HG03280 (cell line): ENCODE results near the gene PLEKHG3.

Source experiments
- ATAC-seq: cut with Tn5 transposase; IDR thresholded peaks from one replicate; pipeline ENCODE4 v1.9.1; 2021; ENCODE audit warnings: mild to moderate bottlenecking, moderate library complexity; ENCODE audit not compliant: unreplicated experiment

Gene PLEKHG3

GRCh38 chr14:64725879-64726584 lies 21.8 kb downstream of the PLEKHG3 start:
- ATAC-seq, result no peak

DNA sequence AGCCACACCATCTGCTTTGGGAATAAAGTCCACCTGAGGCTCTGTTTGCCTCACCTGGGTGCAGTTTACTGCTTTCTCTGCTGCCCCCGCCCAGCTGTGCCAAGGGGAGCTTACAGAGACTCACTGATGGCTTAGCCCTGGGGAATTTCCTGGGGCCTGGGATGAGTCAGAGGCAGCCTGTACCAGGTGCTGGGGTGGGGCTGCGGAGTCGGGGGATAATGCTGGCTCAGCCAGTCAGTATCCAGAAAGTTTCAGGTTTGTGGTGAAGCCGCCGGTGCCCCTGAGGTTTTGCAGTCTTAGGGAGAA lies 22.3 kb downstream of the PLEKHG3 start:
- no peak for ATAC-seq

- no peak for ATAC-seq
These were observed 23.4 kb downstream of the PLEKHG3 start for GRCh38 chr14:64727551-64728071.

GRCh38 chr14:64728106-64728505 lies 23.9 kb downstream of the PLEKHG3 start:
- no peak for ATAC-seq

DNA sequence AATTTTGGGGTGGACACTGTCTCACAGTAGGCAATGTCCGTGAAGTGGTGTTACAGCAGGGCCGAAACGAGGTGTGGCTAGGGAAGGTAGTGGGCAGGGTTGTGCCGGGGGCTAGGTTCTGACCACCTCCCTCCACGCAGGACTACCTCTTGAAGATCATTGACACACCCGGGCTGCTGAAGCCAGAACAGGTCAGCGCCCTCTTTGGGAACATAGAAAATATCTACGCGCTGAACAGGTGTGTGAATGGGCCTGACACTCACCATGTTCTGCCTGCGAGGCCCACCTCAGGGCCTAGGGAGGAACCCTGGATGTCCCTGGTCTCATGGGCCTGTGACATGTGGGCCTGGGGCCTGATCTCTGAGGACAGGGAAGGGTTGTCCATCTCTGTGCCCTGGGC lies 24.6 kb downstream of the PLEKHG3 start:
- ATAC-seq, result no peak

DNA sequence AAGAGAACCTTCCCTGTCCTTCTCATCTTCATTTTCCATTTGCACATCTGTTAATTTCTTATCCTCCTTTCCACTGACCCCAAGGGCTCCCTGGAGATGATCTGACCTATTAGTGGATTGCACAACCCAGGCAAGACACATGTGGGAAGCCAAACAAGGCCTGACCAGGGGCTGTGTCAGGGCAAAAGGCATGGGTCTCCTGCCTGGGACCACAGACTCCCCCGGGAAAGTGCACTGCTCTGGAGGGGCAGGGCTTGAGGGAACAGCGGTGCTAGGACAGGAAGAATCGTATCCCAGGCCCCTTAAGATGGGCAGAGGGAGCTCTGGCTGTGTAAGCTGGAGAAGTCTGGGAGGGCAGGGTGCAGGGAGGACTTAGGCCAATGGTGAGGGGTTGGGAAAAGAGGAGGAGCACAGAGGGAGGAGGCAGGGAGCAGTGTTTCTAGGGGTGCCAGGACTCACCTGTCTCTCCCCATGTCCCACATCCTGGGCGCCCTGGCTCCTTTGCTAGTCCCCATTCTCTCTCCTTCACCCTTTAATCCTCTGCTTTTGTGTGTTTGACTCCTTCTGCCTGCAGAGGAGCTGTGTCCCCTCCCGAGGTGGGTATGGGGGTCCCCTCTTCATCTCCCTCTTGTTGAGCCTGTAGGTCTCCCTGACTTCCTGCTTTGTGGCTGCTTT lies 25.3 kb downstream of the PLEKHG3 start:
- no peak for ATAC-seq

DNA sequence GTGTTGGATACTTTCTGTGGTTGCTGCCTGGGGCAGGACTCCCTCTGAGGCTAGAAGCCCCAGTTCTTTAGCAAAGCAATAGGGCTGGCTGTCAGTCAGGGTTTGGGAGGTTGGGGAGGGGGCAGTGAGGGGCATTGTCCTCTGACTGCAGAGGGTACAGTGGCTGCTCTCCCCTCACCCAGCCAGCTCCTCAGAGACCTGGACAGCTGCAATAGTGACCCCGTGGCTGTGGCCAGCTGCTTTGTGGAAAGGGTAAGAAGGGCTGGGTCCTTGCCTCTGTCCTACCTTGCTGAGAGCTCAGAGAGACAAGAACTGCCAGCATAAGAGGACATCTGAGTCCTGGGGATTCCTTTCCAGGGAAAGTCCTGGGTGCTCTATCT lies 25.8 kb downstream of the PLEKHG3 start:
- no peak for ATAC-seq

GRCh38 chr14:64730681-64731080 lies 26.5 kb downstream of the PLEKHG3 start:
- ATAC-seq, result no peak

DNA sequence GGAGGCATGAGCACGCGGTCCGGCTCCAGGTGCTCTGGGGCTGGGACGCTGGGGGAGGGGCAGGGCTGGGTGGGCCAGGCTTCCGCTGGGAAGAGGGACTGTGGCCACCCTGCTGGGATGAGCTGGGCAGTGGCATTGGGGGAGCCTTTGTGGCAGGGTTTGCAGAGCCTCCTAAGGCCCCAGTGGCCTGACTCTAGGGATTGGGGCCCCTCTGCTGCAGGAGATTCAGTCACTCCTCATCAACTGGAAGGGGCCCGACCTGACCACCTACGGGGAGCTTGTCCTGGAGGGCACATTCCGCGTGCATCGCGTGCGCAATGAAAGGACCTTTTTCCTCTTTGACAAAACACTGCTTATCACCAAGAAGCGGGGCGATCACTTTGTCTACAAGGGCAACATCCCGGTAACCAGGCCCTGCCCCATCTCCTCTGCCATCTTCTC lies 26.9 kb downstream of the PLEKHG3 start:
- ATAC-seq, result no peak

DNA sequence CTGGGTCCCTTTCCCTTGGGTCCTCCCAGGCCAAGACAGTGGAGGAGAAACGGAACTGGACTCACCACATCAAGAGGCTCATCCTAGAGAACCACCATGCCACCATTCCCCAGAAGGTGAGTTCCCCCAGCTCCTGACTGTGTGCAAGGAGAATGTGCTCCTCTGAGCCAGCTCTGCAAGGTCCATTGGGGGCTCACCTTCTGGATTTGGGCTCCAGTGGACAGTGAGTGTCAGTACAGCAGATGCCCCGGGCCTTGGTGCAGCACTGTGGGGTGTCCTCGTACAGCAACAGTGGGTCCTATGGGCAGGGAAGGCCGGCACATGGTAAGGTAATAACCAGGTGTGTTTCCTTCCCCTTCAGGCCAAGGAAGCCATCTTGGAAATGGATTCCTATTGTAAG lies 27.8 kb downstream of the PLEKHG3 start:
- ATAC-seq, result no peak

DNA sequence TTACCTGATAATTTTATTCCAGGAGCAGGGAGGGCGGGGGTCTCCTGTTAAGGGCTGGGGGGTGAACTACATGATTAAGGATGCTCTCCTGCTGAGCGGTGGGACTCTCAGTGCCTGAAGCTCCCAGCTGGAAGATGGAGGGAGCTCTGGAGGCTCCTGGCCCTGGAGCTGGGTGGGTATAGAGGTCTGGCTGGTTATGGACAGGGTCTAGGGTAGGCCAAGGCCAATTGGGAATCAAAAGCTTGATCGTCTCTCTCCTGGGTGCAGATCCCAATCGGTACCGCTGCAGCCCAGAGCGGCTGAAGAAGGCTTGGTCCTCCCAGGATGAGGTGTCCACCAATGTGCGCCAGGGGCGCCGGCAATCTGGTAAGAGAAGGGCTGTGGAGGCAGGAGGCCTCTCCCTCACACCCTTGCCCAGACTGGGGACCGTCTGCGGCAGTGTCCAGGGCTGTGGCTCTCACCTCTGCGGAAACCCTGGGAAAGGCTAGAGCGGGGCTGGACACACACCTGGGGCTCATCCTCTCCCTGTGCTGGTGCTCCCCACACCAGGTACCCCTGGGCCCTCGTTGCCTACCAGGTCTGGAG lies 28.4 kb downstream of the PLEKHG3 start:
- no peak for ATAC-seq

DNA sequence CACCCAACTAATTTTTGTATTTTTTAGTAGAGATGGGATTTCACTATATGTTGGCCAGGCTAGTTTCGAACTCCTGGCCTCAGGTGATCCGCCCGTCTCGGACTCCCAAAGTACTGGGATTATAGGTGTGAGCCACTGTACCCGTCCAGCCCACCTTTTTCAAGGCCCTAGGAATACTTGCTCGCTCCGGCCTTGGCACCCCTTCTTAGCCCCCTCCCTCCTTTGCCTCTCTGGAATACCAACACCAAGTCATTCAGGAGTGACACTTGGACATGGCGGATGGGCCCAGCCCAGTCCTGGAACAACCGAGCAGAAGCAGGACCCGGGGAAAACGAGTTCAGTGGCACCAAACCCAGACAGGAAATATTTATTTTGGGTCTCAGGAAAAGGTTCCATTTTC lies 29.1 kb downstream of the PLEKHG3 start:
- no peak for ATAC-seq

DNA sequence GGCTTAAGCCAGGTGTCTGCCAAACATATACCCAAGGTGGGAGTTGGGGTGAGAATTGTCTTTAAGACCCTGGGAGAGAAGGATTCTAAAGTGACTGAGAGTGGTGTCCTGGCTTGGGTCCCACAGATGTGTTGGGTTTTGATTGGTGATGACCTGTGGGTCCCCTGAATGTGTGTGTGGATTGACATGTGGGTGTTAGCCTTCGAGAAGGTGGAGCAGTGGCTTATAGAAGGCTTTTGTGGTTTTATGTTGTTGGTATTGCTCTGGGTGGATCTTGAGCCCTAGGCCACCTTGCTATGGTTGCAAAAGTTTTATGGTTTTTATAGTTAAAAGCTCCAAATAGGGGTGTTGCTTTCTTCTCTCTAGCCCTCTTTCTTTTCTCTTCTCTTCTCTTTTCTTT lies 29.7 kb downstream of the PLEKHG3 start:
- no peak for ATAC-seq

- ATAC-seq, result no peak
These were observed 30.8 kb downstream of the PLEKHG3 start for GRCh38 chr14:64734990-64735389.

DNA sequence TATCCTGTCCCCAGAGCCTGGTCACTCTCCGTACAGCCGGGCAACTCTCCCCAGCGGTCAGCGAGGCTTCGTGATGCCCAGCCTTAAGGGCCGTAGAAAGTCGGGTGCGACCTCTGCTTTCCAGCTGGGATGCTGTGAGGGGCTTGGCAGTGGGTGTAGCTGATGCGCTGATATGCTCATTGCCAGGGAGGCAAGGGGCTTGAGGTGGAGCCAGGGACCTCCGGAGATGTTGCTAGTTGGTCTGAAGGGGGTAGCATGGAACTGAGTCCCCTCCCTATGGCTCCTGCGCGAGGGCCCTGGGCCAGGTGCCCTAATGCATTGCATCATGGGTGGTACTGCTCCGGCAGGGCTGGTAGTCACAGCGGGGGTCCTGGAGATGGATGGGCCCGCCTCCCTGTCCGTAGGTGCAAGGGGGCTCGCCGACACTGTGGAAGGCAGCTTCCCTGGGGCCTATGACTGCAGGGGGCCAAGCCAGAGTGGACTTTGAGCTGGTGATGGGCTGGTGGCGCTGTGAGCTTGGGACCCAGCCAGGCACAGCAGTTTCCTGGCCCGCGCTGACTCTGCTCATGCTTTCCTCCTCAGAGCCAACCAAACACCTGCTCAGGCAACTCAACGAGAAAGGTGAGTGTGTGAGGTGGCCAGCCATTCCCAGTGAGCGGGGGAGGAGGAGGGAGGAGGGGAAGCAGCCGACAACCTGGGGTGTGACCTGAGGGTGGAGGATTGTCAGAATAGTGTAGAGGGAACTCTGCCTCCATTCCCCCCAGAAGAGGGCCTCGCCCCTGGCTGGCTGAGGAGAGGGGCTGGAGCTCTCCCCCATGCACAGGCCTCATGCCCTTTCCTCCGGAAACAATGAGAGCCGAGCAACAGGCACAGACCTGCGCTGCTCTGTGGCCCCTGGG lies 32.3 kb downstream of the PLEKHG3 start:
- no peak for ATAC-seq

DNA sequence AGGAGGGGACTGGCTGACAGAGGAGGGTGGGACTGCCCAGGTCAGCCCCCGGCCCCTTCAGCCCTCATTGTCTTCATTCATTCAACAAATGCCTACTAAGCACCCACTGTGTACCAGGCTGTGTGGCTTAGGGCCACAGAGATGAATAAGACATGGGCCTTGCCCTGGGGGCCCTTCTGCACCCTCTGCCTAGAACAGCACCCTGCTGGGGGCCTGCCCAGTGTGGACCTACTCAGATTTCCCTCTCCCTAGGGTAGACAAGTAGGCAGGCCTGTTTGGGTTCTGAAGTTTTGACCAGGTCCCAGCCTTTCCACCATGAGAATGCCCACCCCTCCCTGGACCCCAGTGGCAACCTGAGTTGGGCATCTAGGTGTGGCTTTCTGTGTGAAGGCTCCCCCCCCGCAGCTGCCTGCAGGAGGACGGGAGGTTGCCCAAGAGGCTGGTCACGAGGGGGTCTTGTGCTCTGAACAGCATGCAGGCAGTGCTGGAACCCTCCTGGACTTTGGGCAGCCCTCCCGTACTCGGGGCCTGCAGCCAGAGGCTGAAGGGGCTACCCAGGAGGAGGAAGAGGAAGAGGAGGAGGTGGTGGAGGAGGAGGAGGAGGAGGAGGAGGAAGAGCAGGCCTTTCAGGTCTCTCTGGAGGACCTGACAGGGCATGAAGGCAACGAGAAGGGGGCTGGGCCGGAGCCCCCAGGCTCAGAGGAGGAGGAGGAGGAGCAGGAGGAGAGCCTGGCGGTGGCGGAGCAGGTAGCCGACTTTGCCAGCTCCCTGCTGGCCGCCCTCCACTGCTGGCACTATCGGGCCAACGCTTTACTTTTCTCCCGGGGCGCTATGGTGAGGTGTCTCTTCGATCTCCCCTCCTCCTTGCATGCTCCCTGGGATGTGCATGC lies 33.4 kb downstream of the PLEKHG3 start:
- no peak for ATAC-seq

- ATAC-seq, result no peak
These were observed 34.1 kb downstream of the PLEKHG3 start for GRCh38 chr14:64738281-64738804.

GRCh38 chr14:64741200-64741599 lies 37.0 kb downstream of the PLEKHG3 start:
- no peak for ATAC-seq

DNA sequence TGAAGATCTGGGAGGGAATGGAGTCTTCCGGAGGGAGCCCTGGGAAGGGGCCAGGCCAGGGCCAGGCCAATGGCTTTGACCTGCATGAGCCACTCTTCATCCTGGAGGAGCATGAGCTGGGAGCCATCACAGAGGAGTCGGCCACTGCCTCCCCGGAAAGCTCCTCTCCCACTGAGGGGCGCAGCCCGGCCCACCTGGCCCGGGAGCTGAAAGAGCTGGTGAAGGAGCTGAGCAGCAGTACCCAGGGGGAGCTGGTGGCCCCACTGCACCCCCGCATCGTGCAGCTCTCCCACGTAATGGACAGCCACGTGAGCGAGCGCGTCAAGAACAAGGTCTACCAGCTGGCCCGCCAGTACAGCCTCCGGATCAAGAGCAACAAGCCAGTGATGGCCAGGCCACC lies 37.7 kb downstream of the PLEKHG3 start:
- no peak for ATAC-seq

GRCh38 chr14:64743061-64743460 lies 38.8 kb downstream of the PLEKHG3 start:
- no peak for ATAC-seq
